Liver (tissue), 9 donors: ENCODE results near the gene QKI. TPM values are rescaled to one million over a fixed set of nuclear protein-coding genes. Genes with fewer than 3 reads are reported as not detected.
A peak's percentile ranks its signal among the peaks of the same experiment; 100 is the strongest.

Experiments used
- DNase-seq: peaks from one replicate; pipeline ENCODE4 v3.0.0-alpha.2; 2017; ENCODE audit warnings: low spot score
- H3K27ac ChIP-seq, 2 donors: one replicate each; pipeline ENCODE4 v1.7.0; 2013; ENCODE audit warnings: inconsistent platforms in 2 of 2, low read length in 2 of 2, control low read depth in 1 of 2, low read depth in 1 of 2, mild to moderate bottlenecking in 1 of 2
- H3K27me3 ChIP-seq, 4 donors: one replicate each; pipeline versions ENCODE4 v1.6.1 to v1.7.0; 2013; ENCODE audit warnings: low read length in 3 of 4, inconsistent platforms in 1 of 4, mild to moderate bottlenecking in 1 of 4, moderate library complexity in 1 of 4; ENCODE audit not compliant: control insufficient read depth in 4 of 4, insufficient read depth in 4 of 4
- H3K36me3 ChIP-seq, 4 donors: one replicate each; pipeline versions ENCODE4 v1.6.1 to v1.7.0; 2013; ENCODE audit warnings: low read length in 3 of 4, mild to moderate bottlenecking in 3 of 4, low read depth in 1 of 4, moderate library complexity in 1 of 4; ENCODE audit not compliant: control insufficient read depth in 4 of 4, insufficient read depth in 3 of 4
- H3K4me1 ChIP-seq, 4 donors: one replicate each; pipeline versions ENCODE4 v1.6.1 to v1.7.0; 2013; ENCODE audit warnings: low read length in 3 of 4, mild to moderate bottlenecking in 3 of 4, moderate library complexity in 1 of 4; ENCODE audit not compliant: control insufficient read depth in 4 of 4, insufficient read depth in 4 of 4
- H3K4me3 ChIP-seq, 3 donors: one replicate each; pipeline versions ENCODE4 v1.6.1 to v1.7.0; 2013; ENCODE audit warnings: low read length in 3 of 3, control low read depth in 1 of 3, low read depth in 1 of 3, mild to moderate bottlenecking in 1 of 3
- H3K9ac ChIP-seq, 2 donors: one replicate each; pipeline ENCODE4 v1.7.0; 2013; ENCODE audit warnings: low read length in 2 of 2, mild to moderate bottlenecking in 2 of 2, moderate library complexity in 2 of 2, control low read depth in 1 of 2, low read depth in 1 of 2
- H3K9me3 ChIP-seq, 4 donors: one replicate each; pipeline versions ENCODE4 v1.6.1 to v1.7.0; 2013; ENCODE audit warnings: low read length in 3 of 4; ENCODE audit not compliant: control insufficient read depth in 4 of 4
- ATF3 ChIP-seq: IDR thresholded peaks from 2 replicates; pipeline ENCODE4 v1.6.1; 2016; ENCODE audit warnings: antibody characterized with exemption
- EGR1 ChIP-seq, 2 donors: IDR thresholded peaks; 2 replicates each; pipeline ENCODE4 v1.6.1; 2016 to 2018; ENCODE audit warnings: antibody characterized with exemption in 2 of 2, low read depth in 2 of 2
- FOXA1 ChIP-seq: IDR thresholded peaks from 2 replicates; pipeline ENCODE4 v1.6.1; 2016; ENCODE audit warnings: antibody characterized with exemption
- FOXA2 ChIP-seq: IDR thresholded peaks from 2 replicates; pipeline ENCODE4 v1.6.1; 2016; ENCODE audit warnings: antibody characterized with exemption
- GABPA ChIP-seq, 2 donors: IDR thresholded peaks in 1 of 2; conservative IDR thresholded peaks in 1 of 2; 2 replicates each; pipeline ENCODE4 v1.6.1; 2016; ENCODE audit warnings: antibody characterized with exemption in 2 of 2, mild to moderate bottlenecking in 1 of 2, moderate library complexity in 1 of 2
- HNF4A ChIP-seq, 2 donors: conservative IDR thresholded peaks; 2 replicates each; pipeline ENCODE4 v1.6.1; 2016; ENCODE audit warnings: antibody characterized with exemption in 2 of 2, mild to moderate bottlenecking in 2 of 2
- HNF4G ChIP-seq: IDR thresholded peaks from 2 replicates; pipeline ENCODE4 v1.6.1; 2016; ENCODE audit warnings: antibody characterized with exemption
- JUND ChIP-seq, 2 donors: IDR thresholded peaks; 2 replicates each; pipeline ENCODE4 v1.6.1; 2016; ENCODE audit warnings: antibody characterized with exemption in 2 of 2
- MAX ChIP-seq: IDR thresholded peaks from 2 replicates; pipeline ENCODE4 v1.6.1; 2016; ENCODE audit warnings: antibody characterized with exemption
- NR2F2 ChIP-seq: IDR thresholded peaks from 2 replicates; pipeline ENCODE4 v1.6.1; 2016; ENCODE audit warnings: antibody characterized with exemption
- RAD21 ChIP-seq, 2 donors: IDR thresholded peaks; 2 replicates each; pipeline ENCODE4 v1.6.1; 2016; ENCODE audit warnings: antibody characterized with exemption in 2 of 2, mild to moderate bottlenecking in 2 of 2
- REST ChIP-seq: IDR thresholded peaks from 2 replicates; pipeline ENCODE4 v1.6.1; 2016; ENCODE audit warnings: antibody characterized with exemption, mild to moderate bottlenecking
- RXRA ChIP-seq, 2 donors: IDR thresholded peaks; 2 replicates each; pipeline ENCODE4 v1.6.1; 2017 to 2018; ENCODE audit warnings: antibody characterized with exemption in 2 of 2, mild to moderate bottlenecking in 1 of 2
- SP1 ChIP-seq: IDR thresholded peaks from 2 replicates; pipeline ENCODE4 v1.6.1; 2018; ENCODE audit warnings: antibody characterized with exemption, mild to moderate bottlenecking
- TAF1 ChIP-seq: conservative IDR thresholded peaks from 2 replicates; pipeline ENCODE4 v1.6.1; 2016; ENCODE audit warnings: antibody characterized with exemption, mild to moderate bottlenecking
- YY1 ChIP-seq: IDR thresholded peaks from 2 replicates; pipeline ENCODE4 v1.6.1; 2016; ENCODE audit warnings: antibody characterized with exemption, mild to moderate bottlenecking
- ZBTB33 ChIP-seq: IDR thresholded peaks from 2 replicates; pipeline ENCODE4 v1.6.1; 2016; ENCODE audit warnings: antibody characterized with exemption
- WGBS: extraction: QIAGEN DNeasy Blood & Tissue Kit; methylation state at CpG from one replicate; pipeline ENCODE4 v1.1.7; 2013; 5-methylcytosine and 5-hydroxymethylcytosine counted together
- polyA plus RNA-seq, 2 donors: library from polyadenylated mRNA; stranded (reverse) in 1 of 2; unstranded in 1 of 2; fragments of 200-250 nt in 1 of 2; fragments of >200 nt in 1 of 2; fragmentation: Nextera tagmentation in 1 of 2; extraction: Ambion mirVana in 1 of 2; gene quantifications; one replicate each; pipeline versions ENCODE4 v1.2.1 to v1.2.3, GENCODE V29; 2013 to 2015
- total RNA-seq, 2 donors: library from RNA; depleted of rRNA; stranded (reverse); fragments of >200 nt; gene quantifications; one replicate each; pipeline ENCODE4 v1.2.3, GENCODE V29; 2014
- donor health status: healthy.
- donor health status: healthy.
- donor health status: healthy.
- donor health status: healthy.
- donor health status: healthy.

QKI gene
- total and polyA plus RNA-seq, 4 donors: 22.7 to 97.0 (median 56.3) TPM

GRCh38 chr6:163596174-163596573, 181.7 kb downstream of the QKI start (continued):
- TF ChIP-seq ATF3: no peak

GRCh38 chr6:163599136-163599535, 184.6 kb downstream of the QKI start:
- Histone ChIP-seq H3K9me3 (no peaks in the 10 kb centered on the region), H3K4me3 (no peak overlapping the region), H3K27ac (peak overlapping the region; percentile 6 to 36), H3K27me3 (no peaks in the 10 kb centered on the region), H3K4me1 (peaks cover 3 to 21% (median 15%) of the 10 kb centered on the region in 4 donors), H3K9ac (no peak overlapping the region), H3K36me3 (no peaks in the 10 kb centered on the region)
- DNase-seq: no peak
- TF ChIP-seq GABPA (IDR thresholded peaks at IDR 0.05 in 1 of 2, conservative IDR thresholded peaks at IDR 0.05 in 1 of 2) (peak in 1 of 2 donors; percentile 20), ATF3 (no peak), RXRA (IDR thresholded peaks at IDR 0.05) (peak; percentile 59 to 97), FOXA1 (peak; percentile 68), ZBTB33 (peak; percentile 66), EGR1 (IDR thresholded peaks at IDR 0.05; ENCODE audit: low read depth in 2 of 2) (peak in 1 of 2 donors; percentile 34), REST (peak; percentile 63), RAD21 (IDR thresholded peaks at IDR 0.05) (peak in 1 of 2 donors; percentile 52), TAF1 (no peak), NR2F2 (no peak), HNF4A (conservative IDR thresholded peaks at IDR 0.05) (peak; percentile 66 to 91), MAX (peak; percentile 85), JUND (IDR thresholded peaks at IDR 0.05) (peak in 1 of 2 donors; percentile 83), FOXA2 (peak; percentile 74), HNF4G (no peak), SP1 (peak; percentile 40), YY1 (peak; percentile 13)

GRCh38 chr6:163599684-163600083, 185.2 kb downstream of the QKI start:
- H3K27me3 ChIP-seq: no peaks in the 10 kb centered on the region
- H3K9me3 ChIP-seq: no peaks in the 10 kb centered on the region
- peak overlapping the region; percentile 6 to 36 for H3K27ac ChIP-seq
- H3K9ac ChIP-seq: no peak overlapping the region
- H3K36me3 ChIP-seq: no peaks in the 10 kb centered on the region
- peaks cover 3 to 21% (median 15%) of the 10 kb centered on the region in 4 donors for H3K4me1 ChIP-seq
- no peak for DNase-seq
- 37% methylated on average over 2 of the region's 2 CpGs for WGBS
- no peak overlapping the region for H3K4me3 ChIP-seq
- TF ChIP-seq RXRA (IDR thresholded peaks at IDR 0.05): peak; percentile 99 to 100
- TF ChIP-seq YY1: peak; percentile 61
- no peak for TF ChIP-seq FOXA1
- TF ChIP-seq MAX: no peak
- peak; percentile 66 for TF ChIP-seq NR2F2
- TF ChIP-seq TAF1: no peak
- TF ChIP-seq SP1: peak; percentile 70
- peak; percentile 4 for TF ChIP-seq REST
- TF ChIP-seq HNF4A (conservative IDR thresholded peaks at IDR 0.05): peak; percentile 69 to 76
- TF ChIP-seq RAD21 (IDR thresholded peaks at IDR 0.05): peak; percentile 8 to 26
- no peak for TF ChIP-seq JUND (IDR thresholded peaks at IDR 0.05)
- TF ChIP-seq HNF4G: no peak
- TF ChIP-seq FOXA2: no peak
- peak; percentile 36 for TF ChIP-seq ZBTB33
